HepG2 (cell line): ENCODE measurements around the gene NDUFB7. TPM values are rescaled to one million over a fixed set of nuclear protein-coding genes. Genes with fewer than 3 reads are reported as not detected.

Experiments used
- ETV5 ChIP-seq: IDR thresholded peaks from 2 replicates; pipeline ENCODE4 v1.6.1; 2018; ENCODE audit warnings: missing biosample characterization, missing genetic modification reagents, inconsistent platforms, borderline replicate concordance
- HDAC2 ChIP-seq: sonication (generic); formaldehyde crosslinking; IDR thresholded peaks from 2 replicates; pipeline ENCODE4 v1.4.0; 2020; ENCODE audit warnings: missing genetic modification reagents
- IRF9 ChIP-seq: sonication (generic); formaldehyde crosslinking; IDR thresholded peaks from 2 replicates; pipeline ENCODE4 v1.8.0; 2022; ENCODE audit warnings: missing genetic modification reagents, mild to moderate bottlenecking, borderline replicate concordance
- KAT2B ChIP-seq: fragments of 150-350 bp; IDR thresholded peaks from 2 replicates; pipeline ENCODE4 v1.6.1; 2014; ENCODE audit warnings: low read depth, low read length, borderline replicate concordance
- NFATC3 ChIP-seq: sonication (generic); formaldehyde crosslinking; IDR thresholded peaks from 2 replicates; pipeline ENCODE4 v1.5.1; 2020; ENCODE audit warnings: mild to moderate bottlenecking, missing genetic modification reagents
- NR0B2 ChIP-seq: sonication (generic); formaldehyde crosslinking; IDR thresholded peaks from 2 replicates; pipeline ENCODE4 v1.4.0; 2020; ENCODE audit warnings: mild to moderate bottlenecking, missing genetic modification reagents
- PRDM10 ChIP-seq: sonication (generic); formaldehyde crosslinking; IDR thresholded peaks from 2 replicates; pipeline ENCODE4 v1.4.0; 2020; ENCODE audit warnings: low read depth, missing genetic modification reagents
- TCF7L2 ChIP-seq: IDR thresholded peaks from 2 replicates; pipeline ENCODE4 v1.6.1; 2011; ENCODE audit warnings: mild to moderate bottlenecking, low read depth, low read length, moderate library complexity
- TMF1 ChIP-seq: sonication (generic); formaldehyde crosslinking; IDR thresholded peaks from 2 replicates; pipeline ENCODE4 v1.8.1; 2022; ENCODE audit warnings: low read depth, missing genetic modification reagents
- TOPORS ChIP-seq: sonication (generic); formaldehyde crosslinking; IDR thresholded peaks from 2 replicates; pipeline ENCODE4 v1.8.0; 2023; ENCODE audit warnings: mild to moderate bottlenecking, missing genetic modification reagents
- ZNF180 ChIP-seq: sonication (generic); formaldehyde crosslinking; IDR thresholded peaks from 2 replicates; pipeline ENCODE4 v1.4.0; 2020; ENCODE audit warnings: low read depth, missing genetic modification reagents, borderline replicate concordance
- ZNF263 ChIP-seq: sonication (generic); formaldehyde crosslinking; IDR thresholded peaks from 2 replicates; pipeline ENCODE4 v1.4.0; 2020; ENCODE audit warnings: missing genetic modification reagents
- ZNF317 ChIP-seq: sonication (generic); formaldehyde crosslinking; IDR thresholded peaks from 2 replicates; pipeline ENCODE4 v1.5.0; 2020; ENCODE audit warnings: mild to moderate bottlenecking, missing genetic modification reagents
- ZNF563 ChIP-seq: sonication (generic); formaldehyde crosslinking; IDR thresholded peaks from 2 replicates; pipeline ENCODE4 v1.8.0; 2022; ENCODE audit warnings: mild to moderate bottlenecking, moderate library complexity, missing genetic modification reagents
- polyA plus RNA-seq, 8 experiments: library from polyadenylated mRNA; depleted of rRNA in 3 of 8; stranded (reverse) in 7 of 8; unstranded in 1 of 8; fragments of >200 nt; fragmentation: Illumina TruSeq in 4 of 8; extraction: Trizol in 4 of 8; gene quantifications; 2 replicates each; pipeline versions ENCODE4 v1.2.1 to v1.2.3, GENCODE V29; 2011 to 2016; ENCODE audit warnings: low read depth in 4 of 8, missing spikeins in 1 of 8, mixed read lengths in 1 of 8; ENCODE audit not compliant: insufficient read depth in 1 of 8
- total RNA-seq, 5 experiments: library from RNA; depleted of rRNA; stranded (reverse); fragments of >200 nt; fragmentation: Illumina TruSeq; extraction: Trizol; gene quantifications; 2 replicates each; pipeline ENCODE4 v1.2.3, GENCODE V29; 2016; ENCODE audit warnings: low read depth in 1 of 5
- TF ChIP-seq, protein P1 (sequence below): IDR thresholded peaks from 2 replicates; pipeline ENCODE4 v1.6.1; 2016; ENCODE audit warnings: missing compliant biosample characterization, missing genetic modification reagents, borderline replicate concordance
- TF ChIP-seq, protein P2 (sequence below): sonication (generic); formaldehyde crosslinking; conservative IDR thresholded peaks from 2 replicates; pipeline ENCODE4 v1.4.0; 2020; ENCODE audit warnings: missing genetic modification reagents
- TF ChIP-seq, protein P3 (sequence below): sonication (generic); formaldehyde crosslinking; IDR thresholded peaks from 2 replicates; pipeline ENCODE4 v1.4.0; 2020; ENCODE audit warnings: mild to moderate bottlenecking, missing genetic modification reagents
- TF ChIP-seq, protein P4 (sequence below): sonication (generic); formaldehyde crosslinking; IDR thresholded peaks from 2 replicates; pipeline ENCODE4 v1.8.0; 2022; ENCODE audit warnings: missing genetic modification reagents, mild to moderate bottlenecking, inconsistent platforms, borderline replicate concordance

The NDUFB7 gene
- total and polyA plus RNA-seq, 2 of the 13 experiments (the other 11 are each of a cell fraction or from before 2014, with no cell fraction given), result 156 to 198 TPM

- no peak for TF ChIP-seq ZNF180 (CRISPR knock-in tag)
- peak; percentile 82 for TF ChIP-seq PRDM10 (CRISPR knock-in tag)
- no peak for TF ChIP-seq TMF1 (CRISPR knock-in tag)
- peak; percentile 69; the same call in 1 of the 2 replicates for TF ChIP-seq ZNF317 (CRISPR knock-in tag)
- TF ChIP-seq NR0B2, result no peak
- TF ChIP-seq TOPORS (CRISPR knock-in tag), result no peak
- TF ChIP-seq, protein P1, sequence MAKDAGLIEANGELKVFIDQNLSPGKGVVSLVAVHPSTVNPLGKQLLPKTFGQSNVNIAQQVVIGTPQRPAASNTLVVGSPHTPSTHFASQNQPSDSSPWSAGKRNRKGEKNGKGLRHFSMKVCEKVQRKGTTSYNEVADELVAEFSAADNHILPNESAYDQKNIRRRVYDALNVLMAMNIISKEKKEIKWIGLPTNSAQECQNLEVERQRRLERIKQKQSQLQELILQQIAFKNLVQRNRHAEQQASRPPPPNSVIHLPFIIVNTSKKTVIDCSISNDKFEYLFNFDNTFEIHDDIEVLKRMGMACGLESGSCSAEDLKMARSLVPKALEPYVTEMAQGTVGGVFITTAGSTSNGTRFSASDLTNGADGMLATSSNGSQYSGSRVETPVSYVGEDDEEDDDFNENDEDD (CRISPR knock-in tag), result peak; percentile 48; the same call in 1 of the 2 replicates
- TF ChIP-seq TCF7L2, result no peak
- TF ChIP-seq IRF9 (CRISPR knock-in tag), result no peak
- TF ChIP-seq, protein P2, sequence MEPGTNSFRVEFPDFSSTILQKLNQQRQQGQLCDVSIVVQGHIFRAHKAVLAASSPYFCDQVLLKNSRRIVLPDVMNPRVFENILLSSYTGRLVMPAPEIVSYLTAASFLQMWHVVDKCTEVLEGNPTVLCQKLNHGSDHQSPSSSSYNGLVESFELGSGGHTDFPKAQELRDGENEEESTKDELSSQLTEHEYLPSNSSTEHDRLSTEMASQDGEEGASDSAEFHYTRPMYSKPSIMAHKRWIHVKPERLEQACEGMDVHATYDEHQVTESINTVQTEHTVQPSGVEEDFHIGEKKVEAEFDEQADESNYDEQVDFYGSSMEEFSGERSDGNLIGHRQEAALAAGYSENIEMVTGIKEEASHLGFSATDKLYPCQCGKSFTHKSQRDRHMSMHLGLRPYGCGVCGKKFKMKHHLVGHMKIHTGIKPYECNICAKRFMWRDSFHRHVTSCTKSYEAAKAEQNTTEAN, result no peak
- TF ChIP-seq ZNF263 (CRISPR knock-in tag), result 0 out of 2 replicates have a peak, but pooled peaks have one; percentile 12
- TF ChIP-seq, protein P3, sequence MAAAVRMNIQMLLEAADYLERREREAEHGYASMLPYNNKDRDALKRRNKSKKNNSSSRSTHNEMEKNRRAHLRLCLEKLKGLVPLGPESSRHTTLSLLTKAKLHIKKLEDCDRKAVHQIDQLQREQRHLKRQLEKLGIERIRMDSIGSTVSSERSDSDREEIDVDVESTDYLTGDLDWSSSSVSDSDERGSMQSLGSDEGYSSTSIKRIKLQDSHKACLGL (CRISPR knock-in tag), result peak; percentile 89; the same call in 1 of the 2 replicates
- peak; percentile 82 for TF ChIP-seq ZNF563 (CRISPR knock-in tag)
- peak; percentile 93 for TF ChIP-seq HDAC2 (CRISPR knock-in tag)
- TF ChIP-seq, protein P4, sequence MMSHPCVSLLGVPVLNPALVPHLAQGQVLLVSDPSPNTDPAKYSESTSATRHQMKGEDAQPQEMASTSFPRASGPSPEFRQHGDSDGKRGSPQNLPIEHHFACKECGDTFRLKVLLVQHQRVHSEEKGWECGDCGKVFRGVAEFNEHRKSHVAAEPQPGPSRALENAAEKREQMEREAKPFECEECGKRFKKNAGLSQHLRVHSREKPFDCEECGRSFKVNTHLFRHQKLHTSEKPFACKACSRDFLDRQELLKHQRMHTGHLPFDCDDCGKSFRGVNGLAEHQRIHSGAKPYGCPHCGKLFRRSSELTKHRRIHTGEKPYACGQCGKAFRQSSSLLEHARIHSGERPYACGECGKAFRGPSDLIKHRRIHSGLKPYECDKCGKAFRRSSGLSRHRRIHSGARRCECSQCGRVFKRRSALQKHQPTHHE (CRISPR knock-in tag), result 0 out of 2 replicates have a peak, but pooled peaks have one; percentile 59
- TF ChIP-seq NFATC3, result peak; percentile 85; the same call in 1 of the 2 replicates
- TF ChIP-seq KAT2B, result no peak
- TF ChIP-seq ETV5 (CRISPR knock-in tag), result peak; percentile 63; the same call in 1 of the 2 replicates
Observed at GRCh38 chr19:14571695-14572490, at the start of gene NDUFB7 (continued).
